ENCODE measurements around the gene SPEG. TPM values are rescaled to one million over a fixed set of nuclear protein-coding genes. Genes with fewer than 3 reads are reported as not detected.
A peak's percentile ranks its signal among the peaks of the same experiment; 100 is the strongest.

SPEG gene
- total and polyA plus RNA-seq, 2 of the 8 experiments (the other 6 are each of a cell fraction or from before 2014, with no cell fraction given), result 19.9 to 32.0 TPM

- POLR2A ChIA-PET (ENCODE audit: partially characterized antibody), result interaction anchor here (0.9 to 3.3 kb wide), 13 partner anchors 9 to 106 kb away, joined by 3 to 44 read pairs (median 5); partner anchors contain the start of genes INHA, OBSL1 and STK11IP
- no peak; the same call in 1 of the 2 replicates for TF ChIP-seq POLR2AphosphoS5 (IDR thresholded peaks at IDR 0.05; ENCODE audit: low read depth, low read length)
- TF ChIP-seq TAF1 (IDR thresholded peaks at IDR 0.05; ENCODE audit: low read depth, low read length), result no peak
- no peak for TF ChIP-seq PHF8 (conservative IDR thresholded peaks at IDR 0.05; ENCODE audit: low read depth, low read length)
- TF ChIP-seq SP1 (IDR thresholded peaks at IDR 0.05; ENCODE audit: low read depth, low read length), result no peak
- no peak for TF ChIP-seq SIRT6 (IDR thresholded peaks at IDR 0.05; ENCODE audit: low read length)
- TF ChIP-seq YY1 (IDR thresholded peaks at IDR 0.05; ENCODE audit: low read depth, low read length), result no peak
- no peak for TF ChIP-seq KDM1A (IDR thresholded peaks at IDR 0.05; ENCODE audit: borderline replicate concordance, low read length)
- TF ChIP-seq ZNF274 (IDR thresholded peaks at IDR 0.05; ENCODE audit: borderline replicate concordance, extremely low read depth, low read length), result no peak
- TF ChIP-seq KDM5A (IDR thresholded peaks at IDR 0.05; ENCODE audit: low read length), result no peak
- no peak for TF ChIP-seq CTBP2 (IDR thresholded peaks at IDR 0.05; ENCODE audit: borderline replicate concordance, insufficient read depth, insufficient read length, low read length)
- TF ChIP-seq RXRA (IDR thresholded peaks at IDR 0.05; ENCODE audit: insufficient read depth, low read depth, low read length), result no peak
- no peak for TF ChIP-seq GABPA (IDR thresholded peaks at IDR 0.05; ENCODE audit: borderline replicate concordance, insufficient read depth, low read length)
- TF ChIP-seq EGR1 (IDR thresholded peaks at IDR 0.05; ENCODE audit: borderline replicate concordance, low read depth, low read length), result no peak
- TF ChIP-seq MAX (IDR thresholded peaks at IDR 0.05), result no peak
These were observed 109.9 kb downstream of the SPEG start for GRCh38 chr2:219544567-219544966.

More at GRCh38 chr2:219544567-219544966, 109.9 kb downstream of the SPEG start:
- H3K56ac ChIP-seq (replicated peaks; ENCODE audit: insufficient read length, low read depth, low read length), result no peak overlapping the region
- DNase-seq (ENCODE audit: low read depth in 1 of 2, low spot score in 2 of 2), result no peak
- no peak overlapping the region for H3K18ac ChIP-seq (ENCODE audit: extremely low read depth, low read length)
- peaks cover 2 to 13% (median 7%) of the 10 kb centered on the region in 4 experiments; a peak in 6 of 7 replicates for H3K4me1 ChIP-seq (replicated peaks in 1 of 4; ENCODE audit: control insufficient read depth in 3 of 4, insufficient read depth in 4 of 4, low read length in 3 of 4)
- H2AK5ac ChIP-seq (ENCODE audit: low read depth, low read length), result no peak overlapping the region
- H2BK5ac ChIP-seq (ENCODE audit: low read depth, low read length), result no peak overlapping the region
- no peak overlapping the region for H3K27ac ChIP-seq (ENCODE audit: low read depth, low read length)
- peaks cover 4 to 16% (median 9%) of the 10 kb centered on the region in 4 experiments; a peak in 6 of 8 replicates for H3K36me3 ChIP-seq (ENCODE audit: control insufficient read depth in 2 of 4, insufficient read depth in 4 of 4, low read length in 3 of 4)
- H3K27me3 ChIP-seq (replicated peaks in 1 of 4; ENCODE audit: control insufficient read depth in 3 of 4, extremely low read depth in 1 of 4, insufficient read depth in 3 of 4, low read length in 3 of 4), result peaks cover 0 to 4% (median 0%) of the 10 kb centered on the region in 4 experiments; a peak in 2 of 7 replicates
- no peak overlapping the region for H4K5ac ChIP-seq (ENCODE audit: insufficient read length, low read depth, low read length)
- H2BK20ac ChIP-seq (ENCODE audit: low read length), result no peak overlapping the region
- peaks cover 14% of the 10 kb centered on the region; the same call in 1 of the 2 replicates for H3K23me2 ChIP-seq (ENCODE audit: low read depth, low read length)
- no peak overlapping the region for H2AFZ ChIP-seq (ENCODE audit: low read length)
- H3K23ac ChIP-seq (ENCODE audit: insufficient read length), result no peak overlapping the region
- H2BK120ac ChIP-seq (replicated peaks; ENCODE audit: low read depth, low read length), result no peak overlapping the region
- H4K91ac ChIP-seq (replicated peaks; ENCODE audit: insufficient read length, low read length), result no peak overlapping the region
- H3K79me1 ChIP-seq (ENCODE audit: low read depth, low read length), result peaks cover 4% of the 10 kb centered on the region; the same call in 1 of the 2 replicates
- no peak for FAIRE-seq
- H2BK15ac ChIP-seq (ENCODE audit: low read length), result no peak overlapping the region
- WGBS, 2 experiments (ENCODE audit: extremely low coverage in 1 of 2, insufficient coverage in 1 of 2, insufficient read length in 1 of 2, insufficient replicate concordance in 2 of 2, low coverage in 1 of 2, low lambda C conversion rate in 2 of 2, missing lambda C conversion rate in 1 of 2), result 63% methylated on average over 9 of the region's 9 CpGs; no CpG with 5 or more reads in 1 of the 2 experiments
- CTCF ChIA-PET (ENCODE audit: partially characterized antibody), result interaction anchor here (0.8 to 113.1 kb wide), 11 partner anchors 15 to 145 kb away, joined by 3 to 7248 read pairs (median 4); partner anchors contain the start of genes DES, GMPPA, INHA and OBSL1
- no peaks in the 10 kb centered on the region for H3K9me3 ChIP-seq (ENCODE audit: insufficient read depth in 2 of 2, low read depth in 1 of 2, low read length in 1 of 2)
- H3K79me2 ChIP-seq (ENCODE audit: control insufficient read depth in 1 of 2, insufficient read depth in 2 of 2, low read length in 2 of 2), result peaks cover 0 to 6% of the 10 kb centered on the region in 2 experiments; a peak in 1 of 4 replicates
- peak overlapping the region; percentile 52 to 90 (median 64); a peak in 7 of 8 replicates for H3K4me3 ChIP-seq (ENCODE audit: extremely low read depth in 1 of 4, insufficient read depth in 2 of 4, low read depth in 3 of 4, low read length in 4 of 4)
- no peak overlapping the region for H2BK12ac ChIP-seq (ENCODE audit: low read depth, low read length)
- peak overlapping the region; percentile 62 to 90 for H3K4me2 ChIP-seq (ENCODE audit: insufficient read depth in 1 of 2, low read depth in 2 of 2, low read length in 2 of 2)
- no peak overlapping the region for H3K4ac ChIP-seq (replicated peaks; ENCODE audit: insufficient read length, low read depth, low read length)
- no peak overlapping the region for H3K14ac ChIP-seq (ENCODE audit: insufficient read length)
- peak overlapping the region in 3 of 4 experiments; percentile 39 to 78 (median 48); a peak in 4 of 7 replicates for H3K9ac ChIP-seq (replicated peaks in 1 of 4; ENCODE audit: extremely low read depth in 1 of 4, low read depth in 3 of 4, low read length in 3 of 4)
- peak overlapping the region; percentile 73 for H4K8ac ChIP-seq (ENCODE audit: extremely low read depth, insufficient read depth, low read length)
- peaks cover 14 to 23% of the 10 kb centered on the region in 2 experiments for H4K20me1 ChIP-seq (replicated peaks in 1 of 2; ENCODE audit: control insufficient read depth in 1 of 2, insufficient read depth in 2 of 2, low read length in 2 of 2)
